Breast epithelium (tissue), 4 donors: ENCODE results near the gene LRCH4. TPM values are rescaled to one million over a fixed set of nuclear protein-coding genes. Genes with fewer than 3 reads are reported as not detected.
"Not testable (repeated sequence)": the region's sequence is repeated elsewhere in the genome, so short reads cannot be mapped to it uniquely, and the experiment has no call there.

Experiments used
- DNase-seq, 2 donors: peaks; one replicate each; pipeline ENCODE4 v3.0.0-alpha.2; 2019; ENCODE audit warnings: low spot score in 2 of 2
- H3K27ac ChIP-seq, 2 donors: fragments of 200-600 bp; sonication (generic) in 1 of 2; one replicate each; pipeline ENCODE4 v1.5.1; 2016 to 2019; ENCODE audit warnings: mild to moderate bottlenecking in 1 of 2
- H3K27me3 ChIP-seq, 2 donors: fragments of 200-600 bp; sonication (generic) in 1 of 2; one replicate each; pipeline versions ENCODE4 v1.5.1 to v1.6.0; 2017 to 2019; ENCODE audit warnings: control low read depth in 1 of 2, mild to moderate bottlenecking in 1 of 2
- H3K36me3 ChIP-seq: fragments of 200-600 bp; one replicate; pipeline ENCODE4 v1.5.1; 2019
- H3K4me1 ChIP-seq, 2 donors: fragments of 200-600 bp; sonication (generic); one replicate each; pipeline ENCODE4 v1.5.1; 2016 to 2019; ENCODE audit warnings: control low read depth in 1 of 2
- H3K4me3 ChIP-seq, 3 donors: fragments of 200-600 bp; sonication (generic); 1 replicate in 2 of 3; 2 replicates in 1 of 3; pipeline ENCODE4 v1.5.1; 2016 to 2019; ENCODE audit warnings: mild to moderate bottlenecking in 3 of 3, moderate library complexity in 2 of 3
- H3K9me3 ChIP-seq, 2 donors: fragments of 200-600 bp; sonication (generic) in 1 of 2; one replicate each; pipeline ENCODE4 v1.5.1; 2016 to 2019; ENCODE audit warnings: control low read depth in 1 of 2
- POLR2A ChIP-seq: fragments of 450-650 bp; IDR thresholded peaks from one replicate; pipeline ENCODE4 v1.6.1; 2016; ENCODE audit warnings: antibody characterized with exemption, mild to moderate bottlenecking, moderate library complexity
- POLR2AphosphoS5 ChIP-seq, 3 donors: sonication (generic); formaldehyde crosslinking; IDR thresholded peaks; one replicate each; pipeline ENCODE4 v1.6.1; 2017; ENCODE audit warnings: antibody characterized with exemption in 3 of 3
- intact Hi-C: fragments of 100-400 bp; cut with DNase I; formaldehyde crosslinking; loops from one replicate; pipeline ENCODE4 v1.15.1; 2023; ENCODE audit warnings: low total_unique reads
- total RNA-seq, 3 donors: library from RNA; depleted of rRNA; stranded (reverse); fragments of >200 nt; gene quantifications; one replicate each; pipeline ENCODE4 v1.1.0, GENCODE V29; 2016
- TF ChIP-seq, protein P1 (sequence below), 3 donors: fragments of 450-650 bp; IDR thresholded peaks; one replicate each; pipeline ENCODE4 v1.5.1; 2016 to 2017; ENCODE audit warnings: antibody characterized with exemption in 3 of 3, mild to moderate bottlenecking in 3 of 3, moderate library complexity in 3 of 3

Gene LRCH4
- total RNA-seq, 3 donors from 2014 or later = 49.6 to 89.1 (median 88.1) TPM

DNA sequence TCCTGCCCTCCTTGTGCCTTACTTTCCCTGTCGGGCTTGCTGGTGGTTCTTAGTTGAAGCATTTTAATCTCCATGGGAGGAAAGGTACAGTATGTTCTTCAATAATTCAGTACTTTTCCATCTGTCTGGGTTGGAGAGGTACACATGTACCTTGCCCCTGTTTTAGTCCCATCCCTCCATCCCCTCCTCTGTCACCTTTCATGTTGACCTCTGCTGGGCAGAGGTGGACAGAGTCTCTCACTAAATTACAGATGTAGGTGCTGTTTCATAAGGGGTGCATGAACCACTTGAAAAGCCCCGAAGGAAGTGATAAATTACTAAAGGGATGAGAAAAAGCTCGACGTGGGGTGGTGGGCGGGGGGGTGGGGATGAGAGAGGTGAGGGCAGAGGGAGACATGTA is 41.5 kb downstream of the LRCH4 start:
- H3K4me1 ChIP-seq = peaks cover 18 to 45% of the 10 kb centered on the region in 2 donors
- TF ChIP-seq, protein P1, sequence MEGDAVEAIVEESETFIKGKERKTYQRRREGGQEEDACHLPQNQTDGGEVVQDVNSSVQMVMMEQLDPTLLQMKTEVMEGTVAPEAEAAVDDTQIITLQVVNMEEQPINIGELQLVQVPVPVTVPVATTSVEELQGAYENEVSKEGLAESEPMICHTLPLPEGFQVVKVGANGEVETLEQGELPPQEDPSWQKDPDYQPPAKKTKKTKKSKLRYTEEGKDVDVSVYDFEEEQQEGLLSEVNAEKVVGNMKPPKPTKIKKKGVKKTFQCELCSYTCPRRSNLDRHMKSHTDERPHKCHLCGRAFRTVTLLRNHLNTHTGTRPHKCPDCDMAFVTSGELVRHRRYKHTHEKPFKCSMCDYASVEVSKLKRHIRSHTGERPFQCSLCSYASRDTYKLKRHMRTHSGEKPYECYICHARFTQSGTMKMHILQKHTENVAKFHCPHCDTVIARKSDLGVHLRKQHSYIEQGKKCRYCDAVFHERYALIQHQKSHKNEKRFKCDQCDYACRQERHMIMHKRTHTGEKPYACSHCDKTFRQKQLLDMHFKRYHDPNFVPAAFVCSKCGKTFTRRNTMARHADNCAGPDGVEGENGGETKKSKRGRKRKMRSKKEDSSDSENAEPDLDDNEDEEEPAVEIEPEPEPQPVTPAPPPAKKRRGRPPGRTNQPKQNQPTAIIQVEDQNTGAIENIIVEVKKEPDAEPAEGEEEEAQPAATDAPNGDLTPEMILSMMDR (IDR thresholded peaks at IDR 0.05) = no peak
- TF ChIP-seq POLR2AphosphoS5 (IDR thresholded peaks at IDR 0.05) (no peak), POLR2A (no peak)
- intact Hi-C loops = no loop called here
- H3K27ac ChIP-seq = peak overlapping the region; percentile 91 to 95
- no peaks in the 10 kb centered on the region for H3K36me3 ChIP-seq
- no peaks in the 10 kb centered on the region for H3K27me3 ChIP-seq
- H3K9me3 ChIP-seq = no peaks in the 10 kb centered on the region
- no peak for DNase-seq
- no peak overlapping the region for H3K4me3 ChIP-seq

DNA sequence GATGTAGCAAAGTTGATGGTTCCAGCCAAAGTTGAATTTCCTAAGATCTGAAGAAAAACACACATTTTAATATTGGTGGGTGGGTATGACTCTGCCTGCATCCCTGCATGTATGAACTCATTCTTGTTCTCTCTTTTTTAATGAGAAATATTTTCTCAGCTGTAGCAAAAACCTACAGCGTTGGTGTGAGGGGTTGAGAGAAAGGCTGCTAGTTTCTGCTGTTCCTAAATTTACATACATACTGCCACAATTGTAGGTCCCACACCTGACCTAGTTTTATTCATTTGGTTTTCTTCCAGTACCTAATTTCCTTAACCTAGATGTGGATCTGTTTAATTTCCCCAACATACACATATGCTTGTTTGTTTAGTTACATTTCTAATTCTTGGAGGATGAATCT is 42.3 kb downstream of the LRCH4 start:
- TF ChIP-seq POLR2AphosphoS5 (IDR thresholded peaks at IDR 0.05) (no peak), POLR2A (no peak)
- TF ChIP-seq, protein P1 (IDR thresholded peaks at IDR 0.05) = no peak
- DNase-seq = no peak
- H3K9me3 ChIP-seq = no peaks in the 10 kb centered on the region
- peaks cover 18 to 45% of the 10 kb centered on the region in 2 donors for H3K4me1 ChIP-seq
- intact Hi-C loops = no loop called here
- H3K36me3 ChIP-seq = no peaks in the 10 kb centered on the region
- no peak overlapping the region for H3K4me3 ChIP-seq
- H3K27ac ChIP-seq = peak overlapping the region; percentile 91 to 95
- no peaks in the 10 kb centered on the region for H3K27me3 ChIP-seq

DNA sequence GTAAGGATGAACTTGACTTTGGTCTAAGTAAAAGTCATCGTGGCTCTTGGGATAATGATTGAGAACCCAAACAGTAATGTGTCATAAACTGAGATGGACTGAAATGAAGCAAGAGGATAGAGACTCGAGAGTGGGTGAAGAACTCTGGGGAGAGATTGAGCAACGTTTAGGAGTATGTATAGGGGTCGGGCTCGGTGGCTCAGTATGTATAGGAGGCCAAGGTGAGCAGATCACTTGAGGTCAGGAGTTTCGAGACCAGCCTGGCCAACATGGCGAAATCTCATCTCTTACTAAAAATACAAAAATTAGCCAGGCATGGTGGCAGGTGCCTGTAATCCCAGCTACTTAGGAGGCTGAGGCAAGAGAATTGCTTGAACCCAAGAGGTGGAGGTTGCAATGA is 44.6 kb downstream of the LRCH4 start:
- H3K4me1 ChIP-seq = peaks cover 12 to 25% of the 10 kb centered on the region in 2 donors
- H3K27ac ChIP-seq, intact Hi-C loops: not testable (repeated sequence)

DNA sequence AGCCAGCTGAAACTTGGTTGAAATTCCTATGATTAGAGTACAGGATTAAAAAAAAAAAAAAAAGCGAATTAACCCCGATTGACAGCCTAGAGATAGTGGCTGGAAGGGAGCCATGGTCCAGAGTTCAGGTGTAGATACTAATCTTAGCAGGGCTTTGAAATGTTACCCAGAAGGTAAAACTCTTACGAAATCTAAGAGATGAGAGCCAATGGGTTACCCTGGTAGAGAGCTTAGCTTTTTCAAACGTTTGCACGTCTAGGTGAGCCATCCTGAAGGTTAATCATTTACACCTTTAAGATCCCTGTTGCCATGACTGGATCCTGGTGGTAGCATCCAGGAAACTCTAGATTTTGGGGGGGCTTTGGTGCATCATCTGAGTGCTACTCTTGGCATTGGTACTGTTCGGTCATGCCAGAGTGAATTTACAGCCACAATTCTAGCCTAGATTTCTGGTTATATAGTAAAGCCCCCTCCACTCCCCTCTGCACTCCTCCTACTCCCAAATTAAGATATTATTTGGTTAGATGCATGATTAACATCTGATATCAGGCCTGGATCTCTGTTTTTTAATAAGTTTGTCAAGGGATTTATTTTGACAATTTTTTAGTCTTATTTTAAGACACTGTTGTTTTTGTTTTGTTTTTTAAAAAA is 45.7 kb downstream of the LRCH4 start:
- peak overlapping the region; percentile 65 to 94 (median 90) for H3K4me3 ChIP-seq
- intact Hi-C loops = no loop called here
- TF ChIP-seq POLR2A (no peak), POLR2AphosphoS5 (IDR thresholded peaks at IDR 0.05) (no peak)
- TF ChIP-seq, protein P1 (IDR thresholded peaks at IDR 0.05) = no peak
- no peaks in the 10 kb centered on the region for H3K27me3 ChIP-seq
- DNase-seq = no peak
- no peak overlapping the region for H3K27ac ChIP-seq
- no peaks in the 10 kb centered on the region for H3K36me3 ChIP-seq
- no peaks in the 10 kb centered on the region for H3K9me3 ChIP-seq
- peaks cover 3 to 14% of the 10 kb centered on the region in 2 donors for H3K4me1 ChIP-seq

More for the DNA sequence above, 44.6 kb downstream of the LRCH4 start:
- H3K27me3 ChIP-seq, H3K9me3 ChIP-seq, DNase-seq, H3K36me3 ChIP-seq, H3K4me3 ChIP-seq: not testable (repeated sequence)

DNA sequence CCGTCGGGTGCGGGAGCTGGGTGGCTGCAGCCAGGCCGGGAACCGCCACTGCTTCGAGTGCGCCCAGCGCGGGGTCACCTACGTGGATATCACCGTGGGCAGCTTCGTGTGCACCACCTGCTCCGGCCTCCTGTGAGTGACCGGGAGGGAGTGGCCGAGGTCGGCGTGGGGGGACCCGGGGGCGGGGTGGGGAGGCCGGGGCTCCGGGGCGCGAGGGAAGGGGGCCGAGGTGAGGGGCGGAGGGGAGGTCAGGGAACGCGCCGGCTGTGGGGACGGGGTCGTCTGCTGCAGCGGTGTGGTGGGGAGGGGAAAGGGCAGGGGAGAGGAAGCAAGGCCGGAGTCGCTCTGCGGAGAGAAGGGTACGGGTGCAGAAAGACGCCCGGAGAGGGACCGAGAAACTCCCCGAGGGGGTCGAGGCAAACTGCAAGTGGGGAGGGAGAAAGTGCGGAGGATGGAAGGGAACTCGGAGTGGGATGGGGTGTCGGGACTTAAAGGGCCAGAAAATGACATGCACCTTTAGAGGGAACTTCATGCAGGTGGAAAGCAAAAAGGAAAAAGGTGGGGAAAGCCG is 46.4 kb downstream of the LRCH4 start:
- peak overlapping the region; percentile 65 to 94 (median 90) for H3K4me3 ChIP-seq
- TF ChIP-seq POLR2A (no peak), POLR2AphosphoS5 (IDR thresholded peaks at IDR 0.05) (no peak)
- TF ChIP-seq, protein P1 (IDR thresholded peaks at IDR 0.05) = no peak
- H3K36me3 ChIP-seq = no peaks in the 10 kb centered on the region
- no peaks in the 10 kb centered on the region for H3K9me3 ChIP-seq
- no peaks in the 10 kb centered on the region for H3K27me3 ChIP-seq
- intact Hi-C loops = no loop called here
- H3K27ac ChIP-seq = peak overlapping the region; percentile 70 to 87
- peaks cover 3 to 10% of the 10 kb centered on the region in 2 donors for H3K4me1 ChIP-seq
- peak in 1 of 2 donors; percentile 54 for DNase-seq
